GM12878 (cell line): ENCODE measurements around the gene ARL16. TPM values are rescaled to one million over a fixed set of nuclear protein-coding genes. Genes with fewer than 3 reads are reported as not detected.

Experiments
- ESRRA ChIP-seq: IDR thresholded peaks from 2 replicates; pipeline ENCODE4 v1.6.1; 2012; ENCODE audit warnings: mild to moderate bottlenecking, low read length, improper control_type of control experiment
- HCFC1 ChIP-seq: fragments of 150-350 bp; IDR thresholded peaks from 2 replicates; pipeline ENCODE4 v1.6.1; 2014; ENCODE audit warnings: low read length
- PAX5 ChIP-seq: IDR thresholded peaks from 2 replicates; pipeline ENCODE4 v1.6.1; 2011; ENCODE audit warnings: low read depth, low read length, borderline replicate concordance
- RELA ChIP-seq: fragments of 450-650 bp; IDR thresholded peaks from 2 replicates; pipeline ENCODE4 v1.8.0; 2014; ENCODE audit warnings: borderline replicate concordance; ENCODE audit not compliant: partially characterized antibody
- SMAD5 ChIP-seq: IDR thresholded peaks from 2 replicates; pipeline ENCODE4 v1.6.1; 2016; ENCODE audit warnings: antibody characterized with exemption, low read depth
- polyA plus RNA-seq, 11 experiments: library from polyadenylated mRNA; depleted of rRNA in 4 of 11; unstranded in 6 of 11; stranded (reverse) in 5 of 11; fragments of >200 nt; fragmentation: Nextera tagmentation in 4 of 11; fragmentation: Illumina TruSeq in 1 of 11; extraction: Ambion mirVana in 4 of 11; extraction: Trizol in 1 of 11; gene quantifications; 1 replicate in 1 of 11; 2 replicates in 10 of 11; pipeline versions ENCODE4 v1.2.1 to v1.2.3, GENCODE V29; 2011 to 2016; ENCODE audit warnings: inconsistent platforms in 2 of 11, missing spikeins in 2 of 11, low read depth in 1 of 11
- total RNA-seq, 4 experiments: library from RNA; depleted of rRNA in 3 of 4; stranded (reverse); fragments of >200 nt in 3 of 4; fragmentation: Illumina TruSeq in 1 of 4; extraction: Trizol in 1 of 4; gene quantifications; 2 replicates each; pipeline versions ENCODE4 v1.2.1 to v1.2.3, GENCODE V29; 2013 to 2021
- TF ChIP-seq, protein P1 (sequence below): fragments of 450-650 bp; IDR thresholded peaks from 2 replicates; pipeline ENCODE4 v1.6.1; 2017; ENCODE audit warnings: antibody characterized with exemption, mild to moderate bottlenecking, moderate library complexity

Gene ARL16
- total and polyA plus RNA-seq, 10 of the 15 experiments (the other 5 are each of a cell fraction or from before 2014, with no cell fraction given) = 4.7 to 47.6 (median 30.9) TPM

- no peak for TF ChIP-seq RELA
- no peak for TF ChIP-seq HCFC1
- TF ChIP-seq, protein P1, sequence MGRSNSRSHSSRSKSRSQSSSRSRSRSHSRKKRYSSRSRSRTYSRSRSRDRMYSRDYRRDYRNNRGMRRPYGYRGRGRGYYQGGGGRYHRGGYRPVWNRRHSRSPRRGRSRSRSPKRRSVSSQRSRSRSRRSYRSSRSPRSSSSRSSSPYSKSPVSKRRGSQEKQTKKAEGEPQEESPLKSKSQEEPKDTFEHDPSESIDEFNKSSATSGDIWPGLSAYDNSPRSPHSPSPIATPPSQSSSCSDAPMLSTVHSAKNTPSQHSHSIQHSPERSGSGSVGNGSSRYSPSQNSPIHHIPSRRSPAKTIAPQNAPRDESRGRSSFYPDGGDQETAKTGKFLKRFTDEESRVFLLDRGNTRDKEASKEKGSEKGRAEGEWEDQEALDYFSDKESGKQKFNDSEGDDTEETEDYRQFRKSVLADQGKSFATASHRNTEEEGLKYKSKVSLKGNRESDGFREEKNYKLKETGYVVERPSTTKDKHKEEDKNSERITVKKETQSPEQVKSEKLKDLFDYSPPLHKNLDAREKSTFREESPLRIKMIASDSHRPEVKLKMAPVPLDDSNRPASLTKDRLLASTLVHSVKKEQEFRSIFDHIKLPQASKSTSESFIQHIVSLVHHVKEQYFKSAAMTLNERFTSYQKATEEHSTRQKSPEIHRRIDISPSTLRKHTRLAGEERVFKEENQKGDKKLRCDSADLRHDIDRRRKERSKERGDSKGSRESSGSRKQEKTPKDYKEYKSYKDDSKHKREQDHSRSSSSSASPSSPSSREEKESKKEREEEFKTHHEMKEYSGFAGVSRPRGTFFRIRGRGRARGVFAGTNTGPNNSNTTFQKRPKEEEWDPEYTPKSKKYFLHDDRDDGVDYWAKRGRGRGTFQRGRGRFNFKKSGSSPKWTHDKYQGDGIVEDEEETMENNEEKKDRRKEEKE = no peak
- TF ChIP-seq SMAD5 = no peak
- TF ChIP-seq PAX5 = no peak
- TF ChIP-seq ESRRA = peak; percentile 4; the same call in 1 of the 2 replicates
- TF ChIP-seq, all 136 proteins: peak for 5
These were observed 20.4 kb upstream of the ARL16 start (continued) for GRCh38 chr17:81703747-81704654.
